GM12892 (cell line): ENCODE measurements around the gene PFKFB4.

ENCODE experiments used
- POLR2AphosphoS5 ChIP-seq: IDR thresholded peaks from 2 replicates; pipeline ENCODE4 v1.6.1; 2011; ENCODE audit warnings: low read depth, low read length, control low read depth
- TAF1 ChIP-seq: IDR thresholded peaks from 2 replicates; pipeline ENCODE4 v1.6.1; 2011; ENCODE audit warnings: low read depth, mild to moderate bottlenecking, control low read depth, low read length, borderline replicate concordance

DNA sequence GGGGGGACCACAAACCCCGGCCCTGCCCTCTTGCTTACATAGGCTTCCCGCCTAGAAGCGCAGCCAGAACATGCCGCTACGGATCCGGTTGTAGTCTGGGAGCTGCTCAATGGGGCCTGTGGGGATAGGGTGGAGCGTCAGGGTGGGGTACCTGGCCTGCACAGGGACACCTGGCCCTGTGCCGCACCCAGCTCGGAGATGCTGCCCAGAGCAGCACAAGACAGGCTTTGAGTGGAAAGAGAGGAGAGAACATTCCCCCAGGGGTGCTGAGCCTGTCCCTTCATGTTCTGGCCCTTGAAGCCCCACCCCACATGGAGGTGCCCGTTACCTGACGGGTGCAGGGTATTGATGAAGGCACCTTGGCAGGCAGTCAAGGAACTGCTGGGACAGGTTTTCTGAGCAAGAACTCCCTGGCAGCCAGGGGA lies 42.5 kb upstream of the PFKFB4 start:
- TF ChIP-seq POLR2AphosphoS5, result no peak
- no peak for TF ChIP-seq TAF1
